ENCODE data around the gene CHRNA4. TPM values are rescaled to one million over a fixed set of nuclear protein-coding genes. Genes with fewer than 3 reads are reported as not detected.

Gene CHRNA4
- total and polyA plus RNA-seq, 2 donors from 2014 or later: 0.44 to 0.67 TPM

GRCh38 chr20:63387917-63388316 is 26.8 kb upstream of the CHRNA4 start:
- Histone ChIP-seq H3K27me3 (ENCODE audit: control insufficient read depth, insufficient read depth, low read length) (no peaks in the 10 kb centered on the region), H3K9me3 (ENCODE audit: control insufficient read depth in 2 of 3, insufficient read depth in 1 of 3, low read length in 3 of 3) (peaks cover 0 to 11% (median 7%) of the 10 kb centered on the region in 3 donors), H3K4me3 (ENCODE audit: low read length in 3 of 3) (no peak overlapping the region), H3K9ac (ENCODE audit: low read length in 3 of 3) (no peak overlapping the region), H3K27ac (ENCODE audit: low read depth in 2 of 2, low read length in 2 of 2) (no peak overlapping the region), H3K4me1 (ENCODE audit: control insufficient read depth in 2 of 3, insufficient read depth in 2 of 3, low read depth in 1 of 3, low read length in 3 of 3) (no peaks in the 10 kb centered on the region), H3K36me3 (ENCODE audit: control insufficient read depth in 2 of 3, insufficient read depth in 3 of 3, low read length in 3 of 3) (no peaks in the 10 kb centered on the region)
- TF ChIP-seq CTCF (IDR thresholded peaks at IDR 0.05; ENCODE audit: borderline replicate concordance, extremely low read depth, insufficient read depth): no peak
- FAIRE-seq (no peak), DNase-seq (no peak)
- intact Hi-C loops (cut with DNase I): no loop called here

- DNase-seq: no peak
- H3K4me3 ChIP-seq (ENCODE audit: low read length in 3 of 3): no peak overlapping the region
- no peaks in the 10 kb centered on the region for H3K36me3 ChIP-seq (ENCODE audit: control insufficient read depth in 2 of 3, insufficient read depth in 3 of 3, low read length in 3 of 3)
- peaks cover 0 to 11% (median 7%) of the 10 kb centered on the region in 3 donors for H3K9me3 ChIP-seq (ENCODE audit: control insufficient read depth in 2 of 3, insufficient read depth in 1 of 3, low read length in 3 of 3)
- H3K9ac ChIP-seq (ENCODE audit: low read length in 3 of 3): no peak overlapping the region
- intact Hi-C loops (cut with DNase I): no loop called here
- H3K27ac ChIP-seq (ENCODE audit: low read depth in 2 of 2, low read length in 2 of 2): no peak overlapping the region
- FAIRE-seq: no peak
- no peak for TF ChIP-seq CTCF (IDR thresholded peaks at IDR 0.05; ENCODE audit: borderline replicate concordance, extremely low read depth, insufficient read depth)
- no peaks in the 10 kb centered on the region for H3K27me3 ChIP-seq (ENCODE audit: control insufficient read depth, insufficient read depth, low read length)
- no peaks in the 10 kb centered on the region for H3K4me1 ChIP-seq (ENCODE audit: control insufficient read depth in 2 of 3, insufficient read depth in 2 of 3, low read depth in 1 of 3, low read length in 3 of 3)
These were observed 26.2 kb upstream of the CHRNA4 start for GRCh38 chr20:63387393-63387792.

GRCh38 chr20:63386491-63386890 is 25.3 kb upstream of the CHRNA4 start:
- no peaks in the 10 kb centered on the region for H3K27me3 ChIP-seq (ENCODE audit: control insufficient read depth, insufficient read depth, low read length)
- intact Hi-C loops (cut with DNase I): no loop called here
- H3K4me3 ChIP-seq (ENCODE audit: low read length in 3 of 3): no peak overlapping the region
- H3K4me1 ChIP-seq (ENCODE audit: control insufficient read depth in 2 of 3, insufficient read depth in 2 of 3, low read depth in 1 of 3, low read length in 3 of 3): no peaks in the 10 kb centered on the region
- no peak overlapping the region for H3K27ac ChIP-seq (ENCODE audit: low read depth in 2 of 2, low read length in 2 of 2)
- no peak for TF ChIP-seq CTCF (IDR thresholded peaks at IDR 0.05; ENCODE audit: borderline replicate concordance, extremely low read depth, insufficient read depth)
- no peaks in the 10 kb centered on the region for H3K36me3 ChIP-seq (ENCODE audit: control insufficient read depth in 2 of 3, insufficient read depth in 3 of 3, low read length in 3 of 3)
- peaks cover 0 to 11% (median 7%) of the 10 kb centered on the region in 3 donors for H3K9me3 ChIP-seq (ENCODE audit: control insufficient read depth in 2 of 3, insufficient read depth in 1 of 3, low read length in 3 of 3)
- no peak for DNase-seq
- H3K9ac ChIP-seq (ENCODE audit: low read length in 3 of 3): no peak overlapping the region
- FAIRE-seq: no peak

- Histone ChIP-seq H3K4me1 (ENCODE audit: control insufficient read depth in 2 of 3, insufficient read depth in 2 of 3, low read depth in 1 of 3, low read length in 3 of 3) (no peaks in the 10 kb centered on the region), H3K27ac (ENCODE audit: low read depth in 2 of 2, low read length in 2 of 2) (no peak overlapping the region), H3K9ac (ENCODE audit: low read length in 3 of 3) (no peak overlapping the region), H3K27me3 (ENCODE audit: control insufficient read depth, insufficient read depth, low read length) (no peaks in the 10 kb centered on the region), H3K4me3 (ENCODE audit: low read length in 3 of 3) (no peak overlapping the region), H3K9me3 (ENCODE audit: control insufficient read depth in 2 of 3, insufficient read depth in 1 of 3, low read length in 3 of 3) (peaks cover 0 to 9% (median 7%) of the 10 kb centered on the region in 3 donors), H3K36me3 (ENCODE audit: control insufficient read depth in 2 of 3, insufficient read depth in 3 of 3, low read length in 3 of 3) (no peaks in the 10 kb centered on the region)
- DNase-seq: no peak
- intact Hi-C loops (cut with DNase I): no loop called here
- TF ChIP-seq CTCF (IDR thresholded peaks at IDR 0.05; ENCODE audit: borderline replicate concordance, extremely low read depth, insufficient read depth): no peak
- no peak for FAIRE-seq
These were observed 24.7 kb upstream of the CHRNA4 start for GRCh38 chr20:63385819-63386218.

All from kidney (tissue), 14 donors.